ENCODE data around the gene SLC2A13.
"Not testable (repeated sequence)": the region's sequence is repeated elsewhere in the genome, so short reads cannot be mapped to it uniquely, and the experiment has no call there.

SLC2A13 gene

GRCh38 chr12:39866135-39866534, 239.7 kb downstream of the SLC2A13 start:
- DNase-seq (ENCODE audit: low spot score) = no peak

- no peak for DNase-seq (ENCODE audit: low spot score)
Measured at GRCh38 chr12:39860695-39861094, 245.2 kb downstream of the SLC2A13 start.

GRCh38 chr12:39853003-39853402, 252.9 kb downstream of the SLC2A13 start:
- DNase-seq (ENCODE audit: low spot score) = no peak

GRCh38 chr12:39852346-39852745, 253.5 kb downstream of the SLC2A13 start:
- DNase-seq (ENCODE audit: low spot score) = no peak

GRCh38 chr12:39848218-39848617, 257.7 kb downstream of the SLC2A13 start:
- DNase-seq (ENCODE audit: low spot score) = not testable (repeated sequence)

GRCh38 chr12:39846971-39847650, 258.8 kb downstream of the SLC2A13 start:
- peak; percentile 31 for DNase-seq (ENCODE audit: low spot score)

- DNase-seq (ENCODE audit: low spot score) = no peak
Measured at GRCh38 chr12:39846304-39846703, 259.6 kb downstream of the SLC2A13 start.

GRCh38 chr12:39840422-39840821, 265.5 kb downstream of the SLC2A13 start:
- no peak for DNase-seq (ENCODE audit: low spot score)

- DNase-seq (ENCODE audit: low spot score) = no peak
Measured at GRCh38 chr12:39839072-39839471, 266.8 kb downstream of the SLC2A13 start.

- DNase-seq (ENCODE audit: low spot score) = no peak
Measured at GRCh38 chr12:39835517-39836489, 270.1 kb downstream of the SLC2A13 start.

- DNase-seq (ENCODE audit: low spot score) = no peak
Measured at GRCh38 chr12:39831587-39832315, 274.1 kb downstream of the SLC2A13 start.

- no peak for DNase-seq (ENCODE audit: low spot score)
Measured at GRCh38 chr12:39830852-39831520, 274.9 kb downstream of the SLC2A13 start.

GRCh38 chr12:39830171-39830570, 275.7 kb downstream of the SLC2A13 start:
- DNase-seq (ENCODE audit: low spot score) = no peak

- DNase-seq (ENCODE audit: low spot score) = peak; percentile 14
Measured at GRCh38 chr12:39824505-39825212, 281.2 kb downstream of the SLC2A13 start.

- no peak for DNase-seq (ENCODE audit: low spot score)
Measured at GRCh38 chr12:39816671-39817185, 289.2 kb downstream of the SLC2A13 start.

- DNase-seq (ENCODE audit: low spot score) = no peak
Measured at GRCh38 chr12:39815746-39816145, 290.1 kb downstream of the SLC2A13 start.

GRCh38 chr12:39814626-39815025, 291.3 kb downstream of the SLC2A13 start:
- DNase-seq (ENCODE audit: low spot score) = no peak

- peak; percentile 19 for DNase-seq (ENCODE audit: low spot score)
Measured at GRCh38 chr12:39813776-39814175, 292.1 kb downstream of the SLC2A13 start.

- not testable (repeated sequence) for DNase-seq (ENCODE audit: low spot score)
Measured at GRCh38 chr12:39812456-39812855, 293.4 kb downstream of the SLC2A13 start.

- DNase-seq (ENCODE audit: low spot score) = no peak
Measured at GRCh38 chr12:39807043-39807442, 298.8 kb downstream of the SLC2A13 start.

GRCh38 chr12:39805651-39806050, 300.2 kb downstream of the SLC2A13 start:
- DNase-seq (ENCODE audit: low spot score) = no peak

All from AG20443 (cell line).